H1 (cell line): ENCODE data around the gene BABAM1.

Source experiments
- CREB1 ChIP-seq: IDR thresholded peaks from 2 replicates; pipeline ENCODE4 v1.6.1; 2012; ENCODE audit warnings: inconsistent platforms
- CTCF ChIP-seq, 3 experiments: IDR thresholded peaks; 1 replicate in 2 of 3; 2 replicates in 1 of 3; pipeline versions ENCODE4 v1.5.1 to v1.6.1; 2011; ENCODE audit warnings: low read length in 3 of 3, mild to moderate bottlenecking in 3 of 3, inconsistent platforms in 2 of 3, low read depth in 1 of 3, moderate library complexity in 1 of 3; ENCODE audit not compliant: insufficient read depth in 1 of 3; ENCODE audit errors: control extremely low read depth in 1 of 3
- GABPA ChIP-seq: IDR thresholded peaks from 2 replicates; pipeline ENCODE4 v1.6.1; 2011; ENCODE audit warnings: mild to moderate bottlenecking, low read length, moderate library complexity, borderline replicate concordance; ENCODE audit not compliant: insufficient read depth
- HDAC6 ChIP-seq: IDR thresholded peaks from one replicate; pipeline ENCODE4 v1.7.1; 2012; ENCODE audit warnings: low read depth, mild to moderate bottlenecking, inconsistent platforms, low read length, moderate library complexity
- JUND ChIP-seq: IDR thresholded peaks from 2 replicates; pipeline ENCODE4 v1.6.1; 2011; ENCODE audit warnings: mild to moderate bottlenecking, improper control_type of control experiment, low read length
- POLR2A ChIP-seq, 2 experiments: IDR thresholded peaks; 1 replicate in 1 of 2; 2 replicates in 1 of 2; pipeline ENCODE4 v1.6.1; 2011; ENCODE audit warnings: low read depth in 2 of 2, low read length in 2 of 2, mild to moderate bottlenecking in 2 of 2; ENCODE audit errors: control extremely low read depth in 1 of 2
- POLR2AphosphoS5 ChIP-seq: IDR thresholded peaks from 2 replicates; pipeline ENCODE4 v1.6.1; 2011; ENCODE audit warnings: low read depth, low read length
- RNF2 ChIP-seq: fragments of 200-900, 300-1000 bp; sonication (generic); IDR thresholded peaks from 2 replicates; pipeline ENCODE4 v1.7.1; 2016; ENCODE audit warnings: borderline replicate concordance, low read depth, mild to moderate bottlenecking, antibody characterized with exemption, low read length; ENCODE audit not compliant: poor library complexity, severe bottlenecking; ENCODE audit errors: missing control alignments

GRCh38 chr19:17305517-17306284 is 38.5 kb downstream of the BABAM1 start, which contains the start of gene MRPL34:
- TF ChIP-seq POLR2A (IDR thresholded peaks at IDR 0.05; ENCODE audit: control extremely low read depth in 1 of 2, low read depth in 2 of 2, low read length in 2 of 2) (peak; percentile 19 to 66), JUND (no peak), CREB1 (no peak), GABPA (no peak), RNF2 (no peak), CTCF (IDR thresholded peaks at IDR 0.05; ENCODE audit: control extremely low read depth in 1 of 3, insufficient read depth in 1 of 3, low read depth in 1 of 3, low read length in 3 of 3) (peak; percentile 67 to 88 (median 81)), POLR2AphosphoS5 (peak; percentile 88), HDAC6 (no peak)
